Nasal cavity respiratory epithelium epithelial cell of viscerocranial mucosa (primary cell): ENCODE results near the gene TEDC2. TPM values are rescaled to one million over a fixed set of nuclear protein-coding genes. Genes with fewer than 3 reads are reported as not detected.

ENCODE experiments used
- total RNA-seq: library from RNA; depleted of rRNA; stranded (reverse); fragments of >200 nt; gene quantifications from 2 replicates; pipeline ENCODE4 v1.2.3, GENCODE V29; 2014

The TEDC2 gene
- 1.00 and 1.0 TPM in 2 replicates for total RNA-seq

GRCh38 chr16:2459647-2460390 lies at the start of gene TEDC2:
TEDC2 (plus strand) TSS chr16:2460109; CDS start chr16:2460145, 36 bp downstream.

GRCh38 chr16:2429034-2429770 lies 30.7 kb upstream of the TEDC2 start, which contains the start of gene CCNF:
CCNF (plus strand) TSS chr16:2429447; CDS start chr16:2429482, 35 bp downstream.

GRCh38 chr16:2471016-2471652 lies 11.2 kb downstream of the TEDC2 start, which contains the start of gene NTN3:
NTN3 (plus strand) TSS chr16:2471297; CDS start chr16:2471702, 405 bp downstream.

GRCh38 chr16:2474877-2475412 lies 15.0 kb downstream of the TEDC2 start, which contains the start of gene TBC1D24:
TBC1D24 (plus strand) TSS chr16:2475127; CDS start chr16:2496149, 21,022 bp downstream.

GRCh38 chr16:2513405-2514332 lies 53.8 kb downstream of the TEDC2 start, which contains the start of gene ATP6V0C:
ATP6V0C (plus strand) TSS chr16:2513952; CDS start chr16:2514104, 152 bp downstream.

Other genes starting within 250 kb of the TEDC2 start
- gene BRICD5, start 249.2 kb upstream of the TEDC2 start, total RNA-seq: 1.0 and 2.1 TPM in 2 replicates
- gene PGP, start 245.3 kb upstream of the TEDC2 start, total RNA-seq: 7.2 and 8.0 TPM in 2 replicates
- gene E4F1, start 236.5 kb upstream of the TEDC2 start, total RNA-seq: 24.9 and 28.6 TPM in 2 replicates
- 0.34 and 1.00 TPM in 2 replicates for gene DNASE1L2, start 223.7 kb upstream of the TEDC2 start, total RNA-seq
- 36.4 and 170 TPM in 2 replicates for gene ECI1, start 208.5 kb upstream of the TEDC2 start, total RNA-seq
- gene RNPS1, start 192.0 kb upstream of the TEDC2 start, total RNA-seq: 80.3 and 114 TPM in 2 replicates
- gene ABCA3, start 119.4 kb upstream of the TEDC2 start, total RNA-seq: 0.64 and 0.68 TPM in 2 replicates
- gene CCNF, start 30.7 kb upstream of the TEDC2 start, total RNA-seq: 3.1 and 5.5 TPM in 2 replicates
- 0.21 TPM in 1 of 2 replicates, not detected in the other for gene NTN3, start 11.2 kb downstream of the TEDC2 start, total RNA-seq
- gene TBC1D24, start 15.0 kb downstream of the TEDC2 start, total RNA-seq: 5.1 and 13.5 TPM in 2 replicates
- gene ATP6V0C, start 53.8 kb downstream of the TEDC2 start, total RNA-seq: 14.0 and 28.9 TPM in 2 replicates
- gene AMDHD2, start 60.3 kb downstream of the TEDC2 start, total RNA-seq: 20.8 and 27.9 TPM in 2 replicates
- 0.07 and 0.34 TPM in 2 replicates for gene CEMP1, start 71.3 kb downstream of the TEDC2 start, total RNA-seq
- gene PDPK1, start 77.9 kb downstream of the TEDC2 start, total RNA-seq: 16.7 and 36.2 TPM in 2 replicates
- gene KCTD5, start 222.4 kb downstream of the TEDC2 start, total RNA-seq: 37.3 and 37.5 TPM in 2 replicates